GM23338 (cell line): Measurements from ENCODE around the gene RNU6-9. TPM values are rescaled to one million over a fixed set of nuclear protein-coding genes. Genes with fewer than 3 reads are reported as not detected.

ENCODE experiments used
- ATAC-seq: fragments of 200-7000 bp; cut with Tn5 transposase; 3 replicates; pipeline ENCODE4 v1.9.1; 2020
- DNase-seq: peaks from one replicate; pipeline ENCODE4 v3.0.0-alpha.2; 2015; ENCODE audit warnings: low spot score
- H2AFZ ChIP-seq: fragments of 200-600 bp; sonication (generic); 2 replicates; pipeline ENCODE4 v1.8.0; 2016; ENCODE audit warnings: antibody characterized with exemption, mild to moderate bottlenecking, moderate library complexity
- H3F3A ChIP-seq: fragments of 200-600 bp; sonication (generic); replicated peaks from 2 replicates; pipeline ENCODE4 v1.8.0; 2017; ENCODE audit warnings: antibody characterized with exemption, mixed run types, low read depth
- H3K27ac ChIP-seq: fragments of 200-600 bp; sonication (generic); 2 replicates; pipeline ENCODE4 v1.6.1; 2016; ENCODE audit warnings: low read depth
- H3K27me3 ChIP-seq: fragments of 200-600 bp; sonication (generic); 2 replicates; pipeline ENCODE4 v1.8.0; 2016; ENCODE audit warnings: mild to moderate bottlenecking, mixed run types, moderate library complexity; ENCODE audit not compliant: insufficient read depth
- H3K36me3 ChIP-seq: fragments of 200-600 bp; sonication (generic); 2 replicates; pipeline ENCODE4 v1.8.0; 2016; ENCODE audit warnings: mild to moderate bottlenecking; ENCODE audit not compliant: insufficient read depth
- H3K4me1 ChIP-seq: fragments of 200-600 bp; sonication (generic); 2 replicates; pipeline ENCODE4 v1.8.0; 2016; ENCODE audit warnings: mild to moderate bottlenecking, moderate library complexity; ENCODE audit not compliant: insufficient read depth
- H3K4me2 ChIP-seq: fragments of 200-600 bp; sonication (generic); 2 replicates; pipeline ENCODE4 v1.7.1; 2017; ENCODE audit warnings: mixed run types
- H3K4me3 ChIP-seq: fragments of 200-600 bp; sonication (generic); 2 replicates; pipeline ENCODE4 v1.6.1; 2016; ENCODE audit warnings: mixed run types
- H3K79me2 ChIP-seq: fragments of 200-600 bp; sonication (generic); replicated peaks from 2 replicates; pipeline ENCODE4 v1.8.0; 2017; ENCODE audit warnings: mild to moderate bottlenecking; ENCODE audit not compliant: insufficient read depth
- H3K9me2 ChIP-seq: fragments of 200-600 bp; sonication (generic); 2 replicates; pipeline ENCODE4 v1.8.0; 2017; ENCODE audit not compliant: insufficient read depth
- H4K20me1 ChIP-seq: fragments of 200-600 bp; sonication (generic); replicated peaks from 2 replicates; pipeline ENCODE4 v1.8.0; 2017; ENCODE audit warnings: mild to moderate bottlenecking; ENCODE audit not compliant: insufficient read depth
- H3K27ac Mint-ChIP-seq: 2 replicates; pipeline ENCODE4 v1.8.0; 2020; ENCODE audit warnings: inconsistent platforms, mild to moderate bottlenecking, moderate library complexity, mixed read lengths
- H3K27me3 Mint-ChIP-seq: 3 replicates; pipeline ENCODE4 v1.8.0; 2022; ENCODE audit warnings: low read depth, mild to moderate bottlenecking, moderate library complexity, mixed read lengths, inconsistent platforms; ENCODE audit not compliant: insufficient read depth, poor library complexity
- H3K36me3 Mint-ChIP-seq: 3 replicates; pipeline ENCODE4 v1.8.0; 2021; ENCODE audit warnings: low read depth, mild to moderate bottlenecking, inconsistent platforms, moderate library complexity, mixed read lengths
- H3K4me1 Mint-ChIP-seq: 3 replicates; pipeline ENCODE4 v1.8.0; 2020; ENCODE audit warnings: mild to moderate bottlenecking, inconsistent platforms, mixed read lengths
- H3K4me3 Mint-ChIP-seq: 3 replicates; pipeline ENCODE4 v1.8.0; 2021; ENCODE audit warnings: moderate library complexity, mild to moderate bottlenecking, inconsistent platforms, mixed read lengths
- H3K9me3 Mint-ChIP-seq: 3 replicates; pipeline ENCODE4 v1.8.0; 2020; ENCODE audit warnings: moderate library complexity, mild to moderate bottlenecking, inconsistent platforms, mixed read lengths
- CREB1 ChIP-seq: fragments of 250-450 bp; sonication (Bioruptor Pico); IDR thresholded peaks from 2 replicates; pipeline ENCODE4 v1.5.0; 2020; ENCODE audit warnings: low read depth, mild to moderate bottlenecking, moderate library complexity
- EZH2 ChIP-seq: fragments of 200-600 bp; sonication (generic); IDR thresholded peaks from one replicate; pipeline ENCODE4 v1.8.0; 2017; ENCODE audit warnings: antibody characterized with exemption, mild to moderate bottlenecking, low read depth; ENCODE audit not compliant: unreplicated experiment
- EZH2phosphoT487 ChIP-seq: fragments of 200-600 bp; sonication (generic); IDR thresholded peaks from one replicate; pipeline ENCODE4 v1.8.1; 2018; ENCODE audit warnings: antibody characterized with exemption; ENCODE audit not compliant: unreplicated experiment
- JUNB ChIP-seq: IDR thresholded peaks from one replicate; pipeline ENCODE4 v1.6.1; 2016; ENCODE audit warnings: antibody characterized with exemption; ENCODE audit not compliant: unreplicated experiment
- NANOG ChIP-seq: IDR thresholded peaks from 2 replicates; pipeline ENCODE4 v1.6.1; 2016; ENCODE audit warnings: antibody characterized with exemption, borderline replicate concordance
- POLR2AphosphoS5 ChIP-seq: IDR thresholded peaks from 2 replicates; pipeline ENCODE4 v1.6.1; 2016; ENCODE audit warnings: antibody characterized with exemption, low read depth
- STAT1 ChIP-seq: IDR thresholded peaks from one replicate; pipeline ENCODE4 v1.6.1; 2016; ENCODE audit warnings: antibody characterized with exemption; ENCODE audit not compliant: unreplicated experiment
- ZNF114 ChIP-seq: fragments of 250-450 bp; sonication (Bioruptor Pico); IDR thresholded peaks from 2 replicates; pipeline ENCODE4 v1.5.0; 2020; ENCODE audit warnings: mild to moderate bottlenecking, moderate library complexity
- ZNF331 ChIP-seq: fragments of 250-450 bp; sonication (Bioruptor Pico); IDR thresholded peaks from 2 replicates; pipeline ENCODE4 v1.5.0; 2020; ENCODE audit warnings: low read depth, mild to moderate bottlenecking, moderate library complexity
- polyA plus RNA-seq: library from polyadenylated mRNA; unstranded; fragments of >200 nt; fragmentation: Nextera tagmentation; extraction: Ambion mirVana; gene quantifications from 2 replicates; pipeline ENCODE4 v1.2.1, GENCODE V29; 2016
- total RNA-seq: library from RNA; depleted of rRNA; stranded (reverse); fragments of >200 nt; shearing (Covaris generic); gene quantifications from 2 replicates; pipeline ENCODE4 v1.2.3, GENCODE V29; 2014
- TF ChIP-seq, protein P1 (sequence below): IDR thresholded peaks from one replicate; pipeline ENCODE4 v1.6.1; 2018; ENCODE audit warnings: antibody characterized with exemption; ENCODE audit not compliant: unreplicated experiment
- TF ChIP-seq, protein P2 (sequence below): IDR thresholded peaks from 2 replicates; pipeline ENCODE4 v1.6.1; 2016; ENCODE audit warnings: antibody characterized with exemption
- TF ChIP-seq, protein P3 (sequence below), 2 experiments: fragments of 200-600 bp in 1 of 2; sonication (generic) in 1 of 2; conservative IDR thresholded peaks; 2 replicates each; pipeline versions ENCODE4 v1.5.1 to v1.6.1; 2016 to 2017; ENCODE audit warnings: antibody characterized with exemption in 2 of 2, low read depth in 2 of 2, mild to moderate bottlenecking in 2 of 2, moderate library complexity in 1 of 2
- TF ChIP-seq, protein P4 (sequence below): fragments of 250-450 bp; sonication (Bioruptor Pico); IDR thresholded peaks from 2 replicates; pipeline ENCODE4 v1.5.0; 2020; ENCODE audit warnings: mild to moderate bottlenecking, moderate library complexity

The RNU6-9 gene
- total and polyA plus RNA-seq, 2 experiments from 2014 or later, result not detected

DNA sequence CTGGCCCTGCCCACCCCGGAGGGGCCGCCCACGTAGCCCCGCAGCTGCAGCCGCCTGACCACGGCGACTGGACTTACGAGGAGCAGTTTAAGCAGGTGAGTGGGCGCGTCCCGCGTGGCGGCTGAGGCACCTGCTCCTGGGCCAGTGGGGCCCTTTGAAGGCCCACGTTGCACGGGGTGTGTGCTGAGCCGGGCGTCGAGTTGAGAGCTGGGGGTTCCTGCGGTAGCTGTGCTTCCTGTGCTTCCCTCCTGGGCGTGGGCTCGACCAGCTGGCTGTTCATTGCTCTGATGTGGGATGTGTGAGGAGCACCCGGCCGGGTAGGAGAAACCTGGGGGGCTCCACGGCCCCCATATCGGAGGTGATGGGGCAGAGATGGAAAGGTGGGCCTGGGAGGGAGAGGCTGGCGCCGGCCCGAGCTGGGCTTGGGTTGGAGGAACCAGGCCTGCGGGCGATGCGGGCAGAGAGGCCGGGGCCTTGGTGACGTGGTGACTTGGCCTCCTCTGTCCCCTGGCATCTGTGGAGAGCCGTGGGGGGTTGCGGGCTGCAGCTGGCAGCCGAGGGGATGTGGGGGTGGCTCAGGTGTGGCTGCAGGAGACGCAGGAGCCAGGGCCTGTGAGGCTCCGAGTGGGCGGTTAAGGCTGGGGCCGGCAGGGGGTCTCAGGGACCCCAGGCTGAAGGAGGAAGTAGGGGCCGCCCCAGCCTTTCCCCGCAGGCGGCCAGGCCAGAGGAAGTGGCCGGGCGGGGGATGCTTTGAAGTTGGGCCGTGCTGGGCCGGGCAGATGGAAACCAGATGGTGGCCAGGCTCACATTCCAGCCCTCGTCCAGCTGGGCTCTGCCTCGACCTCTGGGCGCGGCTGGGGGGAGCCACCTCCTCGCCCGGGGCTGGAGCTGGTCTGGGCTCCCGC lies 39.6 kb downstream of the RNU6-9 start:
- Histone ChIP-seq H3F3A (peaks cover 10% of the 10 kb centered on the region; the same call in 1 of the 2 replicates), H3K79me2 (peaks cover 74% of the 10 kb centered on the region), H4K20me1 (peaks cover 8% of the 10 kb centered on the region), H2AFZ (no peak overlapping the region), H3K4me2 (peak overlapping the region; percentile 55), H3K27me3 (no peaks in the 10 kb centered on the region), H3K4me1 (peaks cover 17% of the 10 kb centered on the region), H3K9me2 (no peaks in the 10 kb centered on the region), H3K36me3 (no peaks in the 10 kb centered on the region; the same call in 1 of the 2 replicates), H3K4me3 (no peak overlapping the region), H3K27ac (peak overlapping the region; percentile 63)
- Mint-ChIP-seq H3K36me3 (peaks cover 29% of the 10 kb centered on the region), H3K27ac (no peak overlapping the region), H3K9me3 (no peaks in the 10 kb centered on the region; the same call in 2 of the 3 replicates), H3K27me3 (peaks cover 6% of the 10 kb centered on the region), H3K4me3 (no peak overlapping the region), H3K4me1 (peaks cover 13% of the 10 kb centered on the region; the same call in 1 of the 3 replicates)
- ATAC-seq (peak; percentile 71), DNase-seq (peak; percentile 74)
- TF ChIP-seq EZH2phosphoT487 (no peak), ZNF114 (CRISPR knock-in tag) (no peak), ZNF331 (CRISPR knock-in tag) (no peak), CREB1 (no peak), JUNB (no peak), EZH2 (no peak), NANOG (no peak), POLR2AphosphoS5 (no peak), STAT1 (no peak)
- TF ChIP-seq, protein P1, sequence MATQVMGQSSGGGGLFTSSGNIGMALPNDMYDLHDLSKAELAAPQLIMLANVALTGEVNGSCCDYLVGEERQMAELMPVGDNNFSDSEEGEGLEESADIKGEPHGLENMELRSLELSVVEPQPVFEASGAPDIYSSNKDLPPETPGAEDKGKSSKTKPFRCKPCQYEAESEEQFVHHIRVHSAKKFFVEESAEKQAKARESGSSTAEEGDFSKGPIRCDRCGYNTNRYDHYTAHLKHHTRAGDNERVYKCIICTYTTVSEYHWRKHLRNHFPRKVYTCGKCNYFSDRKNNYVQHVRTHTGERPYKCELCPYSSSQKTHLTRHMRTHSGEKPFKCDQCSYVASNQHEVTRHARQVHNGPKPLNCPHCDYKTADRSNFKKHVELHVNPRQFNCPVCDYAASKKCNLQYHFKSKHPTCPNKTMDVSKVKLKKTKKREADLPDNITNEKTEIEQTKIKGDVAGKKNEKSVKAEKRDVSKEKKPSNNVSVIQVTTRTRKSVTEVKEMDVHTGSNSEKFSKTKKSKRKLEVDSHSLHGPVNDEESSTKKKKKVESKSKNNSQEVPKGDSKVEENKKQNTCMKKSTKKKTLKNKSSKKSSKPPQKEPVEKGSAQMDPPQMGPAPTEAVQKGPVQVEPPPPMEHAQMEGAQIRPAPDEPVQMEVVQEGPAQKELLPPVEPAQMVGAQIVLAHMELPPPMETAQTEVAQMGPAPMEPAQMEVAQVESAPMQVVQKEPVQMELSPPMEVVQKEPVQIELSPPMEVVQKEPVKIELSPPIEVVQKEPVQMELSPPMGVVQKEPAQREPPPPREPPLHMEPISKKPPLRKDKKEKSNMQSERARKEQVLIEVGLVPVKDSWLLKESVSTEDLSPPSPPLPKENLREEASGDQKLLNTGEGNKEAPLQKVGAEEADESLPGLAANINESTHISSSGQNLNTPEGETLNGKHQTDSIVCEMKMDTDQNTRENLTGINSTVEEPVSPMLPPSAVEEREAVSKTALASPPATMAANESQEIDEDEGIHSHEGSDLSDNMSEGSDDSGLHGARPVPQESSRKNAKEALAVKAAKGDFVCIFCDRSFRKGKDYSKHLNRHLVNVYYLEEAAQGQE, result no peak
- TF ChIP-seq, protein P2, sequence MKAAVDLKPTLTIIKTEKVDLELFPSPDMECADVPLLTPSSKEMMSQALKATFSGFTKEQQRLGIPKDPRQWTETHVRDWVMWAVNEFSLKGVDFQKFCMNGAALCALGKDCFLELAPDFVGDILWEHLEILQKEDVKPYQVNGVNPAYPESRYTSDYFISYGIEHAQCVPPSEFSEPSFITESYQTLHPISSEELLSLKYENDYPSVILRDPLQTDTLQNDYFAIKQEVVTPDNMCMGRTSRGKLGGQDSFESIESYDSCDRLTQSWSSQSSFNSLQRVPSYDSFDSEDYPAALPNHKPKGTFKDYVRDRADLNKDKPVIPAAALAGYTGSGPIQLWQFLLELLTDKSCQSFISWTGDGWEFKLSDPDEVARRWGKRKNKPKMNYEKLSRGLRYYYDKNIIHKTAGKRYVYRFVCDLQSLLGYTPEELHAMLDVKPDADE, result no peak
- TF ChIP-seq, protein P3, sequence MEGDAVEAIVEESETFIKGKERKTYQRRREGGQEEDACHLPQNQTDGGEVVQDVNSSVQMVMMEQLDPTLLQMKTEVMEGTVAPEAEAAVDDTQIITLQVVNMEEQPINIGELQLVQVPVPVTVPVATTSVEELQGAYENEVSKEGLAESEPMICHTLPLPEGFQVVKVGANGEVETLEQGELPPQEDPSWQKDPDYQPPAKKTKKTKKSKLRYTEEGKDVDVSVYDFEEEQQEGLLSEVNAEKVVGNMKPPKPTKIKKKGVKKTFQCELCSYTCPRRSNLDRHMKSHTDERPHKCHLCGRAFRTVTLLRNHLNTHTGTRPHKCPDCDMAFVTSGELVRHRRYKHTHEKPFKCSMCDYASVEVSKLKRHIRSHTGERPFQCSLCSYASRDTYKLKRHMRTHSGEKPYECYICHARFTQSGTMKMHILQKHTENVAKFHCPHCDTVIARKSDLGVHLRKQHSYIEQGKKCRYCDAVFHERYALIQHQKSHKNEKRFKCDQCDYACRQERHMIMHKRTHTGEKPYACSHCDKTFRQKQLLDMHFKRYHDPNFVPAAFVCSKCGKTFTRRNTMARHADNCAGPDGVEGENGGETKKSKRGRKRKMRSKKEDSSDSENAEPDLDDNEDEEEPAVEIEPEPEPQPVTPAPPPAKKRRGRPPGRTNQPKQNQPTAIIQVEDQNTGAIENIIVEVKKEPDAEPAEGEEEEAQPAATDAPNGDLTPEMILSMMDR (conservative IDR thresholded peaks at IDR 0.05; ENCODE audit: low read depth in 2 of 2), result no peak
- TF ChIP-seq, protein P4, sequence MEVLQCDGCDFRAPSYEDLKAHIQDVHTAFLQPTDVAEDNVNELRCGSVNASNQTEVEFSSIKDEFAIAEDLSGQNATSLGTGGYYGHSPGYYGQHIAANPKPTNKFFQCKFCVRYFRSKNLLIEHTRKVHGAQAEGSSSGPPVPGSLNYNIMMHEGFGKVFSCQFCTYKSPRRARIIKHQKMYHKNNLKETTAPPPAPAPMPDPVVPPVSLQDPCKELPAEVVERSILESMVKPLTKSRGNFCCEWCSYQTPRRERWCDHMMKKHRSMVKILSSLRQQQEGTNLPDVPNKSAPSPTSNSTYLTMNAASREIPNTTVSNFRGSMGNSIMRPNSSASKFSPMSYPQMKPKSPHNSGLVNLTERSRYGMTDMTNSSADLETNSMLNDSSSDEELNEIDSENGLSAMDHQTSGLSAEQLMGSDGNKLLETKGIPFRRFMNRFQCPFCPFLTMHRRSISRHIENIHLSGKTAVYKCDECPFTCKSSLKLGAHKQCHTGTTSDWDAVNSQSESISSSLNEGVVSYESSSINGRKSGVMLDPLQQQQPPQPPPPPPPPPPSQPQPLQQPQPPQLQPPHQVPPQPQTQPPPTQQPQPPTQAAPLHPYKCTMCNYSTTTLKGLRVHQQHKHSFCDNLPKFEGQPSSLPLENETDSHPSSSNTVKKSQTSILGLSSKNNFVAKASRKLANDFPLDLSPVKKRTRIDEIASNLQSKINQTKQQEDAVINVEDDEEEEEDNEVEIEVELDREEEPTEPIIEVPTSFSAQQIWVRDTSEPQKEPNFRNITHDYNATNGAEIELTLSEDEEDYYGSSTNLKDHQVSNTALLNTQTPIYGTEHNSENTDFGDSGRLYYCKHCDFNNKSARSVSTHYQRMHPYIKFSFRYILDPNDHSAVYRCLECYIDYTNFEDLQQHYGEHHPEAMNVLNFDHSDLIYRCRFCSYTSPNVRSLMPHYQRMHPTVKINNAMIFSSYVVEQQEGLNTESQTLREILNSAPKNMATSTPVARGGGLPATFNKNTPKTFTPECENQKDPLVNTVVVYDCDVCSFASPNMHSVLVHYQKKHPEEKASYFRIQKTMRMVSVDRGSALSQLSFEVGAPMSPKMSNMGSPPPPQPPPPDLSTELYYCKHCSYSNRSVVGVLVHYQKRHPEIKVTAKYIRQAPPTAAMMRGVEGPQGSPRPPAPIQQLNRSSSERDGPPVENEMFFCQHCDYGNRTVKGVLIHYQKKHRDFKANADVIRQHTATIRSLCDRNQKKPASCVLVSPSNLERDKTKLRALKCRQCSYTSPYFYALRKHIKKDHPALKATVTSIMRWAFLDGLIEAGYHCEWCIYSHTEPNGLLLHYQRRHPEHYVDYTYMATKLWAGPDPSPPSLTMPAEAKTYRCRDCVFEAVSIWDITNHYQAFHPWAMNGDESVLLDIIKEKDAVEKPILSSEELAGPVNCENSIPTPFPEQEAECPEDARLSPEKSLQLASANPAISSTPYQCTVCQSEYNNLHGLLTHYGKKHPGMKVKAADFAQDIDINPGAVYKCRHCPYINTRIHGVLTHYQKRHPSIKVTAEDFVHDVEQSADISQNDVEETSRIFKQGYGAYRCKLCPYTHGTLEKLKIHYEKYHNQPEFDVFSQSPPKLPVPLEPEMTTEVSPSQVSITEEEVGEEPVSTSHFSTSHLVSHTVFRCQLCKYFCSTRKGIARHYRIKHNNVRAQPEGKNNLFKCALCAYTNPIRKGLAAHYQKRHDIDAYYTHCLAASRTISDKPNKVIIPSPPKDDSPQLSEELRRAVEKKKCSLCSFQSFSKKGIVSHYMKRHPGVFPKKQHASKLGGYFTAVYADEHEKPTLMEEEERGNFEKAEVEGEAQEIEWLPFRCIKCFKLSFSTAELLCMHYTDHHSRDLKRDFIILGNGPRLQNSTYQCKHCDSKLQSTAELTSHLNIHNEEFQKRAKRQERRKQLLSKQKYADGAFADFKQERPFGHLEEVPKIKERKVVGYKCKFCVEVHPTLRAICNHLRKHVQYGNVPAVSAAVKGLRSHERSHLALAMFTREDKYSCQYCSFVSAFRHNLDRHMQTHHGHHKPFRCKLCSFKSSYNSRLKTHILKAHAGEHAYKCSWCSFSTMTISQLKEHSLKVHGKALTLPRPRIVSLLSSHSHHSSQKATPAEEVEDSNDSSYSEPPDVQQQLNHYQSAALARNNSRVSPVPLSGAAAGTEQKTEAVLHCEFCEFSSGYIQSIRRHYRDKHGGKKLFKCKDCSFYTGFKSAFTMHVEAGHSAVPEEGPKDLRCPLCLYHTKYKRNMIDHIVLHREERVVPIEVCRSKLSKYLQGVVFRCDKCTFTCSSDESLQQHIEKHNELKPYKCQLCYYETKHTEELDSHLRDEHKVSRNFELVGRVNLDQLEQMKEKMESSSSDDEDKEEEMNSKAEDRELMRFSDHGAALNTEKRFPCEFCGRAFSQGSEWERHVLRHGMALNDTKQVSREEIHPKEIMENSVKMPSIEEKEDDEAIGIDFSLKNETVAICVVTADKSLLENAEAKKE (CRISPR knock-in tag), result no peak
